ENCODE results near the gene DESI2.

DESI2 gene

GRCh38 chr1:244755673-244756072 is 102.7 kb downstream of the DESI2 start:
- no peak for DNase-seq (ENCODE audit: low read depth in 2 of 2)

GRCh38 chr1:244757091-244757939 is 104.4 kb downstream of the DESI2 start:
- DNase-seq (ENCODE audit: low read depth in 2 of 2) = no peak
